A673 (cell line): Measurements from ENCODE around the gene CMTM2. TPM values are rescaled to one million over a fixed set of nuclear protein-coding genes. Genes with fewer than 3 reads are reported as not detected.

Experiments
- BruUV-seq: library from RNA; stranded (reverse); fragments of 400-500 nt; replicated peaks from 2 replicates; lab custom pipeline; 2021; lab: Mats Ljungman, UMichigan
- CTCF ChIA-PET: fragments of 300-600 bp; sonication (Branson Sonifier 250); formaldehyde crosslinking; loops from one replicate; lab custom pipeline; 2022; ENCODE audit warnings: antibody characterized with exemption; lab: Charles Lee
- POLR2A ChIA-PET: fragments of 300-600 bp; sonication (Branson Sonifier 250); formaldehyde crosslinking; loops from one replicate; lab custom pipeline; 2022; ENCODE audit warnings: antibody characterized with exemption; ENCODE audit not compliant: low non-redundant PET; lab: Charles Lee
- DNase-seq: peaks from one replicate; pipeline ENCODE4 v3.0.0-alpha.2; 2015; ENCODE audit warnings: low spot score
- H3K27ac ChIP-seq: fragments of 200-600 bp; sonication (generic); 2 replicates; pipeline ENCODE4 v1.5.1; 2016; ENCODE audit warnings: mixed run types, low read depth, mild to moderate bottlenecking, mixed read lengths, antibody characterized with exemption, low read length; ENCODE audit not compliant: poor library complexity, severe bottlenecking
- H3K27me3 ChIP-seq: fragments of 200-600 bp; sonication (generic); replicated peaks from 2 replicates; pipeline ENCODE4 v1.6.1; 2017; ENCODE audit warnings: mixed run types, low read depth, mild to moderate bottlenecking, mixed read lengths, antibody characterized with exemption, low read length; ENCODE audit not compliant: insufficient read depth, poor library complexity
- H3K36me3 ChIP-seq: fragments of 200-600 bp; sonication (generic); 2 replicates; pipeline ENCODE4 v1.6.1; 2016; ENCODE audit warnings: mixed run types, mild to moderate bottlenecking, mixed read lengths, antibody characterized with exemption, low read length; ENCODE audit not compliant: insufficient read depth, poor library complexity, severe bottlenecking
- H3K4me1 ChIP-seq: fragments of 200-600 bp; sonication (generic); 2 replicates; pipeline ENCODE4 v1.6.1; 2017; ENCODE audit warnings: mixed run types, mild to moderate bottlenecking, mixed read lengths, antibody characterized with exemption, low read length; ENCODE audit not compliant: insufficient read depth, poor library complexity, severe bottlenecking
- H3K4me3 ChIP-seq: fragments of 200-600 bp; sonication (generic); 2 replicates; pipeline ENCODE4 v1.5.1; 2016; ENCODE audit warnings: low read depth, mixed run types, mild to moderate bottlenecking, mixed read lengths, low read length; ENCODE audit not compliant: poor library complexity, severe bottlenecking
- H3K9me3 ChIP-seq: fragments of 200-600 bp; sonication (generic); 2 replicates; pipeline ENCODE4 v1.6.1; 2016; ENCODE audit warnings: mixed run types, low read depth, mild to moderate bottlenecking, mixed read lengths, antibody characterized with exemption, low read length; ENCODE audit not compliant: poor library complexity, severe bottlenecking
- EZH2 ChIP-seq: fragments of 200-600 bp; sonication (generic); IDR thresholded peaks from 2 replicates; pipeline ENCODE4 v1.6.1; 2017; ENCODE audit warnings: borderline replicate concordance, low read depth, mild to moderate bottlenecking, mixed read lengths, antibody characterized with exemption, low read length; ENCODE audit not compliant: poor library complexity, severe bottlenecking
- intact Hi-C: fragments of 100-400 bp; cut with micrococcal nuclease; formaldehyde crosslinking; loops from one replicate; pipeline ENCODE4 v1.10.0; 2022; ENCODE audit not compliant: unreplicated experiment
- total RNA-seq: library from RNA; stranded (reverse); gene quantifications from 2 replicates; pipeline ENCODE4 v1.2.3, GENCODE V29; 2021
- TF ChIP-seq, protein P1 (sequence below): fragments of 300-800, 200-600 bp; sonication (generic); conservative IDR thresholded peaks from 2 replicates; pipeline ENCODE4 v1.5.1; 2017; ENCODE audit warnings: low read depth, mild to moderate bottlenecking, antibody characterized with exemption, low read length, moderate library complexity, mixed read lengths

The CMTM2 gene
- total RNA-seq, 1 experiment from 2014 or later: not detected

DNA sequence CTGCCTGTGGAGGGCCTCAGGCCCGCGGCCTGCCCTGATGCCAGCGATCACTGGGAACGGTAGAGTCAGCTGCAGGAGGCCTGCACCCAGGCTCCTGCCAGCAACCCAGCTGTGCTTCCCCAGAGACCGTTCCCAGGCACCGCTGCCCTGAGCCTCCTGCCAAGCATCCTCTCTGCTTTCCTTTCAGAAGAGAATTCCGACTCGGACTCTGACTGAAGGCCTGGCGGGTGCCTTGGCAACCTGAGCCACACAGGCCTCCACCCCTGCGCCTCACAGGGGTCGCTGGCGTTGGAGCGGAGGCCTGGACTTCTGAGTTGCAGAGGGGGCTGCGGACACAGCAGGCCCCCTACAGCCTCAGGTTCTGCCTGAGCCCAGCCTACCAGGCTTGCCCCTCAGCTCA lies 33.2 kb downstream of the CMTM2 start:
- POLR2A ChIA-PET: no interaction called here
- no TSS peak for BruUV-seq
- H3K9me3 ChIP-seq: no peaks in the 10 kb centered on the region
- TF ChIP-seq EZH2: no peak
- TF ChIP-seq, protein P1, sequence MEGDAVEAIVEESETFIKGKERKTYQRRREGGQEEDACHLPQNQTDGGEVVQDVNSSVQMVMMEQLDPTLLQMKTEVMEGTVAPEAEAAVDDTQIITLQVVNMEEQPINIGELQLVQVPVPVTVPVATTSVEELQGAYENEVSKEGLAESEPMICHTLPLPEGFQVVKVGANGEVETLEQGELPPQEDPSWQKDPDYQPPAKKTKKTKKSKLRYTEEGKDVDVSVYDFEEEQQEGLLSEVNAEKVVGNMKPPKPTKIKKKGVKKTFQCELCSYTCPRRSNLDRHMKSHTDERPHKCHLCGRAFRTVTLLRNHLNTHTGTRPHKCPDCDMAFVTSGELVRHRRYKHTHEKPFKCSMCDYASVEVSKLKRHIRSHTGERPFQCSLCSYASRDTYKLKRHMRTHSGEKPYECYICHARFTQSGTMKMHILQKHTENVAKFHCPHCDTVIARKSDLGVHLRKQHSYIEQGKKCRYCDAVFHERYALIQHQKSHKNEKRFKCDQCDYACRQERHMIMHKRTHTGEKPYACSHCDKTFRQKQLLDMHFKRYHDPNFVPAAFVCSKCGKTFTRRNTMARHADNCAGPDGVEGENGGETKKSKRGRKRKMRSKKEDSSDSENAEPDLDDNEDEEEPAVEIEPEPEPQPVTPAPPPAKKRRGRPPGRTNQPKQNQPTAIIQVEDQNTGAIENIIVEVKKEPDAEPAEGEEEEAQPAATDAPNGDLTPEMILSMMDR: no peak
- no peaks in the 10 kb centered on the region for H3K4me1 ChIP-seq
- no peak overlapping the region for H3K4me3 ChIP-seq
- H3K27ac ChIP-seq: no peak overlapping the region
- H3K36me3 ChIP-seq: peaks cover 48% of the 10 kb centered on the region
- H3K27me3 ChIP-seq: no peaks in the 10 kb centered on the region
- no peak for DNase-seq
- CTCF ChIA-PET: no interaction called here
- intact Hi-C loops: no loop called here

DNA sequence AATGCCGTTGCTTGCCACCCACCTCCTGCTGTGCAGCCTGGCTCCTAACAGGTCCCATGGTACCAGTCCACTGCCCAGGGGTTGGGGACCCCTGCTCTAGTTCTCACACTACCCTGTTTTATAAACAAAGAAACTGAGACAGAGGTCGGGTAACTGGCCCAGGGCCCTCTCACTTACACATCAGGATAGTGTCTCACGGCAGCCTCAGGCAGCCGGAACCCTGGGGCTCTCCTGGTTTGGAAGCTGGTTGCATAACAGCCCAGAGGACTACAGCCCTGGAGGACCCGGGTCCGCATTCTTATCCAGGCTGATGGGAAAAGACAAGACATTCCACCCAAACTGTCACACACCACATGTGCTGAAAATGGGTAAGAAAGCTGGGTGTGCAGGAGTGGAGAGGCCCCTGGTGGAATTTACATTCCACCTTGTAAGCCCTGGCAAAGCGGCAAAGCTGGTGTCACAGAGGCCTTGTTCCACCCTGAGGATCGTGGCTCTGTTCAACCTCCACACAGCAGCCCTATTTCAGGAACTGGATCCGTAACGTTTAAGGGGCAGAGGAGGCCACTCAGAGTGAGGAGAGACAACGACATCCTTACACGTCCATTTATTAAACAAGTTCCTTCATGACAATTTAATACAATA lies 35.0 kb downstream of the CMTM2 start:
- Histone ChIP-seq H3K4me1 (peaks cover 5% of the 10 kb centered on the region), H3K27me3 (no peaks in the 10 kb centered on the region), H3K9me3 (no peaks in the 10 kb centered on the region), H3K27ac (no peak overlapping the region), H3K36me3 (peaks cover 41% of the 10 kb centered on the region), H3K4me3 (no peak overlapping the region)
- CTCF ChIA-PET: no interaction called here
- intact Hi-C loops: no loop called here
- POLR2A ChIA-PET: no interaction called here
- BruUV-seq: no TSS peak
- no peak for TF ChIP-seq EZH2
- TF ChIP-seq, protein P1: no peak
- DNase-seq: no peak

DNA sequence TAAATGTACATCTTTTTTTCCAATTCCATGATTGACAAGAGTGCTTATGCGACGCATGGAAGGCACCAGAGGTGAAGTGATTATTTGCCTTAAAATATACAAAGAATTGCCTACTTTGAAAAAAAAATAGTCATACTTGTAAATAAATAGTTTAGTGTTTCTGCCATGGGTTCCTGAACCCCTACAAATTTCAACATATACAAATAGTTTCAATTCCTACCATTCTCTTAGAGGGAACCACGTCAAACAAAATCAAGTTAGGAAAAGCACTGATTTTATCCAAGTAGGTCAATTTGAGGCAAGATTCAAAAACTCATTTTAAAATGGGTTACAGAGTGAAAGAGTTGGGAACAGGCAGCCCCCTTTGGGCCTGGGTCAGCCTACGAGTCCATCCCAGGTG lies 36.9 kb downstream of the CMTM2 start:
- CTCF ChIA-PET: no interaction called here
- no peaks in the 10 kb centered on the region for H3K27me3 ChIP-seq
- no peaks in the 10 kb centered on the region for H3K9me3 ChIP-seq
- POLR2A ChIA-PET: no interaction called here
- H3K4me3 ChIP-seq: no peak overlapping the region
- peaks cover 17% of the 10 kb centered on the region for H3K4me1 ChIP-seq
- TF ChIP-seq, protein P1: no peak
- TF ChIP-seq EZH2: no peak
- peaks cover 24% of the 10 kb centered on the region for H3K36me3 ChIP-seq
- intact Hi-C loops: no loop called here
- no peak overlapping the region for H3K27ac ChIP-seq
- no TSS peak for BruUV-seq
- no peak for DNase-seq
